Neural progenitor cell (in vitro differentiated cells): ENCODE results near the gene RALBP1. TPM values are rescaled to one million over a fixed set of nuclear protein-coding genes. Genes with fewer than 3 reads are reported as not detected.

Source experiments
- DNase-seq: peaks from one replicate; pipeline ENCODE4 v3.0.0-alpha.2; 2016; ENCODE audit warnings: low spot score
- H2AFZ ChIP-seq: fragments of 200-600 bp; sonication (generic); replicated peaks from 2 replicates; pipeline ENCODE4 v1.6.1; 2016; ENCODE audit warnings: antibody characterized with exemption
- H3F3A ChIP-seq: fragments of 200-600 bp; sonication (generic); 2 replicates; pipeline ENCODE4 v1.6.1; 2016; ENCODE audit warnings: antibody characterized with exemption, low read depth
- H3K27ac ChIP-seq: fragments of 200-600 bp; sonication (generic); 2 replicates; pipeline ENCODE4 v1.5.1; 2016; ENCODE audit warnings: mild to moderate bottlenecking
- H3K27me3 ChIP-seq: fragments of 200-600 bp; sonication (generic); 2 replicates; pipeline ENCODE4 v1.6.1; 2016; ENCODE audit warnings: mild to moderate bottlenecking, moderate library complexity
- H3K36me3 ChIP-seq: fragments of 200-600 bp; sonication (generic); 2 replicates; pipeline ENCODE4 v1.5.1; 2016
- H3K4me1 ChIP-seq: fragments of 200-600 bp; sonication (generic); 2 replicates; pipeline ENCODE4 v1.6.1; 2016; ENCODE audit warnings: mixed run types
- H3K4me2 ChIP-seq: fragments of 200-600 bp; sonication (generic); 2 replicates; pipeline ENCODE4 v1.6.1; 2016
- H3K4me3 ChIP-seq: fragments of 200-600 bp; sonication (generic); 2 replicates; pipeline ENCODE4 v1.5.1; 2016
- H3K79me2 ChIP-seq: fragments of 200-600 bp; sonication (generic); 2 replicates; pipeline ENCODE4 v1.6.1; 2016; ENCODE audit warnings: low read depth
- H3K9ac ChIP-seq: fragments of 200-600 bp; sonication (generic); 2 replicates; pipeline ENCODE4 v1.6.1; 2016
- H3K9me3 ChIP-seq: fragments of 200-600 bp; sonication (generic); 2 replicates; pipeline ENCODE4 v1.5.1; 2016; ENCODE audit warnings: low read depth
- H4K20me1 ChIP-seq: fragments of 200-600 bp; sonication (generic); 2 replicates; pipeline ENCODE4 v1.6.1; 2016; ENCODE audit warnings: low read depth
- H3K27ac Mint-ChIP-seq: 3 replicates; pipeline ENCODE4 v1.8.0; 2021; ENCODE audit warnings: mixed read lengths
- H3K27me3 Mint-ChIP-seq: 2 replicates; pipeline ENCODE4 v1.8.0; 2022; ENCODE audit warnings: low read depth, mild to moderate bottlenecking, inconsistent platforms, moderate library complexity, mixed read lengths; ENCODE audit not compliant: insufficient read depth
- H3K36me3 Mint-ChIP-seq: 3 replicates; pipeline ENCODE4 v1.8.0; 2021; ENCODE audit warnings: mixed read lengths
- H3K4me1 Mint-ChIP-seq: 3 replicates; pipeline ENCODE4 v1.8.0; 2021; ENCODE audit warnings: mixed read lengths
- H3K4me3 Mint-ChIP-seq: 3 replicates; pipeline ENCODE4 v1.8.0; 2021; ENCODE audit warnings: mild to moderate bottlenecking, moderate library complexity, mixed read lengths
- H3K9me3 Mint-ChIP-seq: 3 replicates; pipeline ENCODE4 v1.8.0; 2020; ENCODE audit warnings: mixed read lengths
- EZH2 ChIP-seq: fragments of 200-600 bp; sonication (generic); IDR thresholded peaks from 2 replicates; pipeline ENCODE4 v1.6.1; 2017; ENCODE audit warnings: antibody characterized with exemption, mild to moderate bottlenecking, moderate library complexity
- EZH2phosphoT487 ChIP-seq: fragments of 200-600 bp; sonication (generic); IDR thresholded peaks from 2 replicates; pipeline ENCODE4 v1.6.1; 2017; ENCODE audit warnings: antibody characterized with exemption
- total RNA-seq: library from RNA; depleted of rRNA; stranded (reverse); fragments of >200 nt; gene quantifications from 2 replicates; pipeline ENCODE4 v1.2.3, GENCODE V29; 2015; ENCODE audit warnings: low replicate concordance
- TF ChIP-seq, protein P1 (sequence below): fragments of 200-600 bp; sonication (generic); IDR thresholded peaks from 2 replicates; pipeline ENCODE4 v1.5.1; 2017; ENCODE audit warnings: antibody characterized with exemption, mild to moderate bottlenecking

Gene RALBP1
- total RNA-seq, 1 donor from 2014 or later: 61.5 TPM

DNA sequence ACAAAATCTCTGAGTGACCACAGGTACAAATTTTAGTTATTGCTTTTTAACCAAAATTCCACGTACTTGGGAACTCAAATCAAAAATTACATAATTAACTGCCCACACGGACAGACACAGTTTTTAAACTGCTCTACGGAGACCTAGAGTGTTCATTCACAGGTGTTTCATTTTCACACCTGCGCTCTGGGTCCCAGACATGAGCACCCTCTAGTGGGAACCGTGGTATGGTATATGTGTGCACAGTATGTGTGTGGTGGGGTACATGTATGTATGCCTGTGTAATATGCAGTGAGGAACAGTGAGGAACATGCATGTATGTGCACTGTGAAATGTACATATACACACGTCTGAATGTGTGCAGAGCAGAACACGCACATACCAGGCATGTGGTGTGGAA is 74.1 kb downstream of the RALBP1 start:
- no peaks in the 10 kb centered on the region for H3K27me3 ChIP-seq
- no peak overlapping the region for H3K4me2 ChIP-seq
- no peaks in the 10 kb centered on the region for H3K4me1 ChIP-seq
- no peaks in the 10 kb centered on the region for H3K9me3 ChIP-seq
- H3K9me3 Mint-ChIP-seq: peaks cover 16% of the 10 kb centered on the region
- no peaks in the 10 kb centered on the region for H4K20me1 ChIP-seq
- no peak overlapping the region for H2AFZ ChIP-seq
- H3K36me3 ChIP-seq: peaks cover 43% of the 10 kb centered on the region
- no peak overlapping the region for H3K4me3 Mint-ChIP-seq
- no peak for TF ChIP-seq EZH2phosphoT487
- TF ChIP-seq, protein P1, sequence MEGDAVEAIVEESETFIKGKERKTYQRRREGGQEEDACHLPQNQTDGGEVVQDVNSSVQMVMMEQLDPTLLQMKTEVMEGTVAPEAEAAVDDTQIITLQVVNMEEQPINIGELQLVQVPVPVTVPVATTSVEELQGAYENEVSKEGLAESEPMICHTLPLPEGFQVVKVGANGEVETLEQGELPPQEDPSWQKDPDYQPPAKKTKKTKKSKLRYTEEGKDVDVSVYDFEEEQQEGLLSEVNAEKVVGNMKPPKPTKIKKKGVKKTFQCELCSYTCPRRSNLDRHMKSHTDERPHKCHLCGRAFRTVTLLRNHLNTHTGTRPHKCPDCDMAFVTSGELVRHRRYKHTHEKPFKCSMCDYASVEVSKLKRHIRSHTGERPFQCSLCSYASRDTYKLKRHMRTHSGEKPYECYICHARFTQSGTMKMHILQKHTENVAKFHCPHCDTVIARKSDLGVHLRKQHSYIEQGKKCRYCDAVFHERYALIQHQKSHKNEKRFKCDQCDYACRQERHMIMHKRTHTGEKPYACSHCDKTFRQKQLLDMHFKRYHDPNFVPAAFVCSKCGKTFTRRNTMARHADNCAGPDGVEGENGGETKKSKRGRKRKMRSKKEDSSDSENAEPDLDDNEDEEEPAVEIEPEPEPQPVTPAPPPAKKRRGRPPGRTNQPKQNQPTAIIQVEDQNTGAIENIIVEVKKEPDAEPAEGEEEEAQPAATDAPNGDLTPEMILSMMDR: peak; percentile 16
- no peak for TF ChIP-seq EZH2
- peaks cover 3% of the 10 kb centered on the region for H3K27me3 Mint-ChIP-seq
- no peaks in the 10 kb centered on the region for H3F3A ChIP-seq
- H3K4me1 Mint-ChIP-seq: peaks cover 6% of the 10 kb centered on the region
- DNase-seq: no peak
- H3K36me3 Mint-ChIP-seq: peaks cover 74% of the 10 kb centered on the region
- H3K9ac ChIP-seq: no peak overlapping the region
- H3K79me2 ChIP-seq: no peaks in the 10 kb centered on the region
- H3K27ac Mint-ChIP-seq: no peak overlapping the region
- H3K27ac ChIP-seq: no peak overlapping the region
- no peak overlapping the region for H3K4me3 ChIP-seq

DNA sequence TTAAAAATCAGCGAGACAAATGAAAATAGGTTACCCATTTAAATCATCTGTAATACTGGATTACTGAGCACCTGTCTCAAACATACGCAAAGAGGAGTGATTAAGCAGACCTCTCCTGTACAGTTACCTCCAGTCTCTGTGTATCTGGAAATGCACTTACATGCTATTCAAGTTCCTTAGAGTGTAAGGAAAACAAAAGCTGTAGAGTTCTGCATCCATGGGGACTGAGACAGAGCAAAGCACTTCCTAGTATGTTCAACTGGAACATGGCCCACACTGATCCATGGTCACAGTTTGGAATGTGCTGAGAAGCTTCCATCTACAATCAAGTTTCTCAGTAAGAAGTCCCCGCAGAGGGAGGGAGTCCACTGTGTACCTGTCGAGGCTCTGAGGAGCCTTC is 75.1 kb downstream of the RALBP1 start:
- Mint-ChIP-seq H3K27ac (no peak overlapping the region), H3K4me1 (peaks cover 6% of the 10 kb centered on the region), H3K4me3 (no peak overlapping the region), H3K27me3 (peaks cover 3% of the 10 kb centered on the region), H3K9me3 (peaks cover 16% of the 10 kb centered on the region), H3K36me3 (peaks cover 71% of the 10 kb centered on the region)
- Histone ChIP-seq H3K4me2 (no peak overlapping the region), H3F3A (no peaks in the 10 kb centered on the region), H3K79me2 (no peaks in the 10 kb centered on the region), H3K27me3 (no peaks in the 10 kb centered on the region), H3K4me1 (no peaks in the 10 kb centered on the region), H3K9me3 (no peaks in the 10 kb centered on the region), H3K27ac (no peak overlapping the region), H3K4me3 (no peak overlapping the region), H3K36me3 (peaks cover 47% of the 10 kb centered on the region), H4K20me1 (no peaks in the 10 kb centered on the region), H3K9ac (no peak overlapping the region), H2AFZ (no peak overlapping the region)
- TF ChIP-seq, protein P1: no peak
- TF ChIP-seq EZH2phosphoT487 (no peak), EZH2 (no peak)
- DNase-seq: no peak

DNA sequence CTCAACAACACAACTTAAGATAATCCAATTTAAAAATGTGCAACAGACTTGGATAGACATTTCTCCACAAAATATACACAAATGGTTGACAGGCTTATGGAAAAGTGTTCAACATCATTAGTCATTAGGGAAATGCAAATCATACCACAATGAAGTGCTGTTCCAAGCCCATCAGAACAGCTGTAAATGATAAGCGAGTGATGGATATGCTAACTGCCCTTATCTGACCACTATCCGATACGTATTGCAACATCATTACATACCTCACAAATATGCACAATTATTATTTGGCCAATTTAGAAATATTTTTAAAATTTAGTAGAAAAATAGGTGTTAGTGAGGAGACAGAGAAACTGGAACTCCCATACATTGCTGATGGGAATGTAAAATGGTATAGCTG is 76.9 kb downstream of the RALBP1 start:
- H3K9me3 Mint-ChIP-seq: peaks cover 16% of the 10 kb centered on the region
- TF ChIP-seq, protein P1: no peak
- TF ChIP-seq EZH2phosphoT487 (no peak), EZH2 (no peak)
- no peaks in the 10 kb centered on the region for H3K27me3 ChIP-seq

More for the DNA sequence above, 76.9 kb downstream of the RALBP1 start:
- H2AFZ ChIP-seq: no peak overlapping the region
- H3K4me2 ChIP-seq: no peak overlapping the region
- Mint-ChIP-seq H3K36me3 (peaks cover 72% of the 10 kb centered on the region), H3K4me1 (no peaks in the 10 kb centered on the region), H3K27ac (no peak overlapping the region), H3K27me3 (peaks cover 1% of the 10 kb centered on the region), H3K4me3 (no peak overlapping the region)
- H3F3A ChIP-seq: no peaks in the 10 kb centered on the region
- no peaks in the 10 kb centered on the region for H3K4me1 ChIP-seq
- no peaks in the 10 kb centered on the region for H3K9me3 ChIP-seq
- no peaks in the 10 kb centered on the region for H3K79me2 ChIP-seq
- H3K4me3 ChIP-seq: no peak overlapping the region
- H3K9ac ChIP-seq: no peak overlapping the region
- H3K27ac ChIP-seq: no peak overlapping the region
- H4K20me1 ChIP-seq: no peaks in the 10 kb centered on the region
- peaks cover 42% of the 10 kb centered on the region for H3K36me3 ChIP-seq
- no peak for DNase-seq
